ENCODE measurements around the gene MYOZ1.

Gene MYOZ1

GRCh38 chr10:73597346-73597745, 43.9 kb downstream of the MYOZ1 start:
- Histone ChIP-seq H3K36me3 (ENCODE audit: control insufficient read depth in 1 of 2, insufficient read depth in 2 of 2, low read length in 2 of 2) (no peaks in the 10 kb centered on the region), H3K9me3 (ENCODE audit: control insufficient read depth in 1 of 2, low read length in 2 of 2) (no peaks in the 10 kb centered on the region), H3K4me1 (ENCODE audit: control insufficient read depth in 1 of 2, insufficient read depth in 2 of 2, low read length in 2 of 2) (peaks cover 4 to 12% of the 10 kb centered on the region in 2 donors), H3K27ac (ENCODE audit: low read depth, low read length) (no peak overlapping the region), H3K27me3 (ENCODE audit: control insufficient read depth in 1 of 2, insufficient read depth in 2 of 2, low read length in 2 of 2) (no peaks in the 10 kb centered on the region), H3K9ac (ENCODE audit: low read depth in 1 of 2, low read length in 2 of 2) (no peak overlapping the region), H3K4me3 (ENCODE audit: low read depth in 1 of 2, low read length in 2 of 2) (no peak overlapping the region)

GRCh38 chr10:73593812-73594211, 47.5 kb downstream of the MYOZ1 start:
- Histone ChIP-seq H3K36me3 (ENCODE audit: control insufficient read depth in 1 of 2, insufficient read depth in 2 of 2, low read length in 2 of 2) (no peaks in the 10 kb centered on the region), H3K9ac (ENCODE audit: low read depth in 1 of 2, low read length in 2 of 2) (no peak overlapping the region), H3K27ac (ENCODE audit: low read depth, low read length) (no peak overlapping the region), H3K9me3 (ENCODE audit: control insufficient read depth in 1 of 2, low read length in 2 of 2) (no peaks in the 10 kb centered on the region), H3K4me1 (ENCODE audit: control insufficient read depth in 1 of 2, insufficient read depth in 2 of 2, low read length in 2 of 2) (peaks cover 6 to 38% of the 10 kb centered on the region in 2 donors), H3K4me3 (ENCODE audit: low read depth in 1 of 2, low read length in 2 of 2) (no peak overlapping the region), H3K27me3 (ENCODE audit: control insufficient read depth in 1 of 2, insufficient read depth in 2 of 2, low read length in 2 of 2) (no peaks in the 10 kb centered on the region)

- Histone ChIP-seq H3K27ac (ENCODE audit: low read depth, low read length) (no peak overlapping the region), H3K4me3 (ENCODE audit: low read depth in 1 of 2, low read length in 2 of 2) (no peak overlapping the region), H3K9ac (ENCODE audit: low read depth in 1 of 2, low read length in 2 of 2) (no peak overlapping the region), H3K36me3 (ENCODE audit: control insufficient read depth in 1 of 2, insufficient read depth in 2 of 2, low read length in 2 of 2) (no peaks in the 10 kb centered on the region), H3K9me3 (ENCODE audit: control insufficient read depth in 1 of 2, low read length in 2 of 2) (no peaks in the 10 kb centered on the region), H3K27me3 (ENCODE audit: control insufficient read depth in 1 of 2, insufficient read depth in 2 of 2, low read length in 2 of 2) (no peaks in the 10 kb centered on the region), H3K4me1 (ENCODE audit: control insufficient read depth in 1 of 2, insufficient read depth in 2 of 2, low read length in 2 of 2) (peaks cover 6 to 43% of the 10 kb centered on the region in 2 donors)
These were observed 48.2 kb downstream of the MYOZ1 start for GRCh38 chr10:73593110-73593509.

- H3K4me3 ChIP-seq (ENCODE audit: low read depth in 1 of 2, low read length in 2 of 2) = peak overlapping the region; percentile 33
- H3K9me3 ChIP-seq (ENCODE audit: control insufficient read depth in 1 of 2, low read length in 2 of 2) = no peaks in the 10 kb centered on the region
- H3K27me3 ChIP-seq (ENCODE audit: control insufficient read depth in 1 of 2, insufficient read depth in 2 of 2, low read length in 2 of 2) = no peaks in the 10 kb centered on the region
These were observed 49.2 kb downstream of the MYOZ1 start for GRCh38 chr10:73591935-73592699.

GRCh38 chr10:73590881-73591799, 50.1 kb downstream of the MYOZ1 start, which contains the start of gene USP54:
Gene USP54, minus strand, starts transcription at chr10:73591342. Its CDS starts 15,684 bp downstream, at chr10:73575658.
- Histone ChIP-seq H3K27ac (ENCODE audit: low read depth, low read length) (peak within 1 kb of the TSS; percentile 87), H3K9ac (ENCODE audit: low read depth in 1 of 2, low read length in 2 of 2) (peak within 1 kb of the TSS; percentile 48 to 53), H3K9me3 (ENCODE audit: control insufficient read depth in 1 of 2, low read length in 2 of 2) (no peaks in the 10 kb centered on the region), H3K4me1 (ENCODE audit: control insufficient read depth in 1 of 2, insufficient read depth in 2 of 2, low read length in 2 of 2) (peaks cover 9 to 56% of the 10 kb centered on the region in 2 donors), H3K27me3 (ENCODE audit: control insufficient read depth in 1 of 2, insufficient read depth in 2 of 2, low read length in 2 of 2) (no peaks in the 10 kb centered on the region), H3K36me3 (ENCODE audit: control insufficient read depth in 1 of 2, insufficient read depth in 2 of 2, low read length in 2 of 2) (no peaks in the 10 kb centered on the region), H3K4me3 (ENCODE audit: low read depth in 1 of 2, low read length in 2 of 2) (peak within 1 kb of the TSS; percentile 33)

More at GRCh38 chr10:73591935-73592699, 49.2 kb downstream of the MYOZ1 start:
- Histone ChIP-seq H3K27ac (ENCODE audit: low read depth, low read length) (no peak overlapping the region), H3K4me1 (ENCODE audit: control insufficient read depth in 1 of 2, insufficient read depth in 2 of 2, low read length in 2 of 2) (peaks cover 6 to 46% of the 10 kb centered on the region in 2 donors), H3K36me3 (ENCODE audit: control insufficient read depth in 1 of 2, insufficient read depth in 2 of 2, low read length in 2 of 2) (no peaks in the 10 kb centered on the region), H3K9ac (ENCODE audit: low read depth in 1 of 2, low read length in 2 of 2) (peak overlapping the region in 1 of 2 donors; percentile 53)

- peak overlapping the region in 1 of 2 donors; percentile 3 for H3K9ac ChIP-seq (ENCODE audit: low read depth in 1 of 2, low read length in 2 of 2)
- H3K27ac ChIP-seq (ENCODE audit: low read depth, low read length) = no peak overlapping the region
- H3K36me3 ChIP-seq (ENCODE audit: control insufficient read depth in 1 of 2, insufficient read depth in 2 of 2, low read length in 2 of 2) = no peaks in the 10 kb centered on the region
- H3K4me3 ChIP-seq (ENCODE audit: low read depth in 1 of 2, low read length in 2 of 2) = no peak overlapping the region
- no peaks in the 10 kb centered on the region for H3K27me3 ChIP-seq (ENCODE audit: control insufficient read depth in 1 of 2, insufficient read depth in 2 of 2, low read length in 2 of 2)
- no peaks in the 10 kb centered on the region for H3K9me3 ChIP-seq (ENCODE audit: control insufficient read depth in 1 of 2, low read length in 2 of 2)
- peaks cover 10 to 58% of the 10 kb centered on the region in 2 donors for H3K4me1 ChIP-seq (ENCODE audit: control insufficient read depth in 1 of 2, insufficient read depth in 2 of 2, low read length in 2 of 2)
These were observed 51.6 kb downstream of the MYOZ1 start for GRCh38 chr10:73589563-73590126.

- Histone ChIP-seq H3K9me3 (ENCODE audit: control insufficient read depth in 1 of 2, low read length in 2 of 2) (no peaks in the 10 kb centered on the region), H3K27ac (ENCODE audit: low read depth, low read length) (no peak overlapping the region), H3K4me3 (ENCODE audit: low read depth in 1 of 2, low read length in 2 of 2) (no peak overlapping the region), H3K27me3 (ENCODE audit: control insufficient read depth in 1 of 2, insufficient read depth in 2 of 2, low read length in 2 of 2) (no peaks in the 10 kb centered on the region), H3K9ac (ENCODE audit: low read depth in 1 of 2, low read length in 2 of 2) (no peak overlapping the region), H3K36me3 (ENCODE audit: control insufficient read depth in 1 of 2, insufficient read depth in 2 of 2, low read length in 2 of 2) (no peaks in the 10 kb centered on the region), H3K4me1 (ENCODE audit: control insufficient read depth in 1 of 2, insufficient read depth in 2 of 2, low read length in 2 of 2) (peaks cover 10 to 58% of the 10 kb centered on the region in 2 donors)
These were observed 52.6 kb downstream of the MYOZ1 start for GRCh38 chr10:73588656-73589055.

- Histone ChIP-seq H3K36me3 (ENCODE audit: control insufficient read depth in 1 of 2, insufficient read depth in 2 of 2, low read length in 2 of 2) (no peaks in the 10 kb centered on the region), H3K4me3 (ENCODE audit: low read depth in 1 of 2, low read length in 2 of 2) (peak overlapping the region in 1 of 2 donors; percentile 37), H3K9me3 (ENCODE audit: control insufficient read depth in 1 of 2, low read length in 2 of 2) (no peaks in the 10 kb centered on the region), H3K4me1 (ENCODE audit: control insufficient read depth in 1 of 2, insufficient read depth in 2 of 2, low read length in 2 of 2) (peaks cover 10 to 47% of the 10 kb centered on the region in 2 donors), H3K27ac (ENCODE audit: low read depth, low read length) (no peak overlapping the region), H3K9ac (ENCODE audit: low read depth in 1 of 2, low read length in 2 of 2) (no peak overlapping the region), H3K27me3 (ENCODE audit: control insufficient read depth in 1 of 2, insufficient read depth in 2 of 2, low read length in 2 of 2) (no peaks in the 10 kb centered on the region)
These were observed 54.7 kb downstream of the MYOZ1 start for GRCh38 chr10:73586583-73586984.

- H3K4me3 ChIP-seq (ENCODE audit: low read depth in 1 of 2, low read length in 2 of 2) = no peak overlapping the region
- H3K27me3 ChIP-seq (ENCODE audit: control insufficient read depth in 1 of 2, insufficient read depth in 2 of 2, low read length in 2 of 2) = no peaks in the 10 kb centered on the region
- H3K36me3 ChIP-seq (ENCODE audit: control insufficient read depth in 1 of 2, insufficient read depth in 2 of 2, low read length in 2 of 2) = no peaks in the 10 kb centered on the region
- no peaks in the 10 kb centered on the region for H3K9me3 ChIP-seq (ENCODE audit: control insufficient read depth in 1 of 2, low read length in 2 of 2)
- peaks cover 10 to 34% of the 10 kb centered on the region in 2 donors for H3K4me1 ChIP-seq (ENCODE audit: control insufficient read depth in 1 of 2, insufficient read depth in 2 of 2, low read length in 2 of 2)
- no peak overlapping the region for H3K9ac ChIP-seq (ENCODE audit: low read depth in 1 of 2, low read length in 2 of 2)
- no peak overlapping the region for H3K27ac ChIP-seq (ENCODE audit: low read depth, low read length)
These were observed 55.9 kb downstream of the MYOZ1 start for GRCh38 chr10:73585327-73585726.
